HepG2 (cell line): Measurements from ENCODE around the gene GSTM2. TPM values are rescaled to one million over a fixed set of nuclear protein-coding genes. Genes with fewer than 3 reads are reported as not detected.
A peak's percentile ranks its signal among the peaks of the same experiment; 100 is the strongest.

Experiments used
- BRF2 ChIP-seq: sonication (generic); formaldehyde crosslinking; IDR thresholded peaks from 2 replicates; pipeline ENCODE4 v1.8.1; 2022; ENCODE audit warnings: mild to moderate bottlenecking, missing genetic modification reagents
- CEBPZ ChIP-seq: IDR thresholded peaks from 2 replicates; pipeline ENCODE4 v1.6.1; 2012; ENCODE audit warnings: low read length, improper control_type of control experiment
- DRAP1 ChIP-seq: IDR thresholded peaks from 2 replicates; pipeline ENCODE4 v1.6.1; 2016; ENCODE audit warnings: missing genetic modification reagents, missing compliant biosample characterization
- HINFP ChIP-seq: sonication (generic); formaldehyde crosslinking; IDR thresholded peaks from 2 replicates; pipeline ENCODE4 v1.4.0; 2020; ENCODE audit warnings: low read depth, mild to moderate bottlenecking, missing genetic modification reagents
- MBNL3 ChIP-seq: fragments of 250-450 bp; sonication (Bioruptor Pico); conservative IDR thresholded peaks from 2 replicates; pipeline ENCODE4 v1.8.0; 2022; ENCODE audit warnings: mild to moderate bottlenecking, inconsistent platforms
- SETDB1 ChIP-seq: sonication (generic); formaldehyde crosslinking; IDR thresholded peaks from 2 replicates; pipeline ENCODE4 v1.5.1; 2020; ENCODE audit warnings: missing genetic modification reagents, mild to moderate bottlenecking, borderline replicate concordance
- TBX3 ChIP-seq: fragments of 450-650 bp; IDR thresholded peaks from 2 replicates; pipeline ENCODE4 v1.6.1; 2017; ENCODE audit warnings: antibody characterized with exemption, mild to moderate bottlenecking, inconsistent platforms, borderline replicate concordance
- TCF12 ChIP-seq, 2 experiments: fragments of 450-650 bp in 1 of 2; sonication (generic) in 1 of 2; formaldehyde crosslinking in 1 of 2; IDR thresholded peaks; 2 replicates each; pipeline versions ENCODE4 v1.6.1 to v1.8.0; 2017 to 2022; ENCODE audit warnings: antibody characterized with exemption in 1 of 2, mild to moderate bottlenecking in 1 of 2, missing genetic modification reagents in 1 of 2, moderate library complexity in 1 of 2
- THYN1 ChIP-seq: sonication (generic); formaldehyde crosslinking; IDR thresholded peaks from 2 replicates; pipeline ENCODE4 v1.8.1; 2023; ENCODE audit warnings: low read depth, mild to moderate bottlenecking, moderate library complexity, missing genetic modification reagents, borderline replicate concordance
- ZFP1 ChIP-seq: IDR thresholded peaks from 2 replicates; pipeline ENCODE4 v1.6.1; 2016
- ZNF318 ChIP-seq: sonication (generic); formaldehyde crosslinking; IDR thresholded peaks from 2 replicates; pipeline ENCODE4 v1.4.0; 2020; ENCODE audit warnings: mild to moderate bottlenecking, missing genetic modification reagents
- ZNF34 ChIP-seq: sonication (generic); formaldehyde crosslinking; IDR thresholded peaks from 2 replicates; pipeline ENCODE4 v1.4.0; 2020; ENCODE audit warnings: mild to moderate bottlenecking, missing genetic modification reagents, borderline replicate concordance
- polyA plus RNA-seq, 8 experiments: library from polyadenylated mRNA; depleted of rRNA in 3 of 8; stranded (reverse) in 7 of 8; unstranded in 1 of 8; fragments of >200 nt; fragmentation: Illumina TruSeq in 4 of 8; extraction: Trizol in 4 of 8; gene quantifications; 2 replicates each; pipeline versions ENCODE4 v1.2.1 to v1.2.3, GENCODE V29; 2011 to 2016; ENCODE audit warnings: low read depth in 4 of 8, missing spikeins in 1 of 8, mixed read lengths in 1 of 8; ENCODE audit not compliant: insufficient read depth in 1 of 8
- total RNA-seq, 5 experiments: library from RNA; depleted of rRNA; stranded (reverse); fragments of >200 nt; fragmentation: Illumina TruSeq; extraction: Trizol; gene quantifications; 2 replicates each; pipeline ENCODE4 v1.2.3, GENCODE V29; 2016; ENCODE audit warnings: low read depth in 1 of 5

The GSTM2 gene
- total and polyA plus RNA-seq, 2 of the 13 experiments (the other 11 are each of a cell fraction or from before 2014, with no cell fraction given), result 7.0 to 15.0 TPM

GRCh38 chr1:109618661-109619575 lies 48.9 kb upstream of the GSTM2 start (continued):
- TF ChIP-seq ZNF318 (no peak), MBNL3 (CRISPR knock-in tag) (no peak), TCF12 (IDR thresholded peaks at IDR 0.05) (no peak), TCF12 (CRISPR knock-in tag; IDR thresholded peaks at IDR 0.05) (peak; percentile 47; the same call in 1 of the 2 replicates), DRAP1 (CRISPR knock-in tag) (no peak), SETDB1 (CRISPR knock-in tag) (no peak), ZNF34 (CRISPR knock-in tag) (no peak), THYN1 (CRISPR knock-in tag) (no peak), ZFP1 (CRISPR knock-in tag) (no peak), CEBPZ (no peak), BRF2 (CRISPR knock-in tag) (no peak), HINFP (CRISPR knock-in tag) (no peak), TBX3 (no peak)
